ENCODE results near the gene RAI1.

DNA sequence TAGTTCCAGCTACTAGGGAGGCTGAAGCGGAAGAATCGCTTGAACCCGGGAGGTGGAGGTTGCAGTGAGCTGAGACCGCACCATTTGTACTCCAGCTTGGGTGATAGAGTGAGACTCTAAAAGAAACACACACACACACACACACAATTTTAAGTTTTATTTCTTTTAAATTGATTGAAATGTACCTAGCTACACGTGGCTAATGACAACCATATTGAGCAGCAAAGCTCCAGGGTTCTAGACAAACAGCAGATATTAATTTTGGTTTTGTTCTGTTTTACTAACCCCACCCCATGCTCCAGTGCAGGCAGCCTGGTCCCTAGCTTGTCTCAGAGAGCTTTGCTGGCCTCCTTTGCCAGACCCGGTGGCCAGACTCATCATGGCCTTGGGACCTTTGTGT lies 16.0 kb upstream of the RAI1 start:
- TF ChIP-seq CTCF (conservative IDR thresholded peaks at IDR 0.05; ENCODE audit: low read length) (no peak), EZH2phosphoT487 (IDR thresholded peaks at IDR 0.05; ENCODE audit: borderline replicate concordance, low read depth, low read length) (no peak)

All from OCI-LY7 (cell line).